Endometrial microvascular endothelial cells (primary cell): ENCODE data around the gene PCDHA8. TPM values are rescaled to one million over a fixed set of nuclear protein-coding genes. Genes with fewer than 3 reads are reported as not detected.
"Not testable (repeated sequence)": the region's sequence is repeated elsewhere in the genome, so short reads cannot be mapped to it uniquely, and the experiment has no call there.

Experiments
- in situ Hi-C: cut with HindIII; loops from 2 replicates; pipeline ENCODE4 v1.10.0; 2017; ENCODE audit warnings: low sequenced_read_pairs, low pct_unique_long_range_greater_than_20kb; ENCODE audit errors: inconsistent ontology term
- total RNA-seq: library from RNA; depleted of rRNA; stranded (reverse); fragments of >200 nt; gene quantifications from one replicate; pipeline ENCODE4 v1.2.3, GENCODE V29; 2015; ENCODE audit errors: inconsistent ontology term

PCDHA8 gene, protein sequence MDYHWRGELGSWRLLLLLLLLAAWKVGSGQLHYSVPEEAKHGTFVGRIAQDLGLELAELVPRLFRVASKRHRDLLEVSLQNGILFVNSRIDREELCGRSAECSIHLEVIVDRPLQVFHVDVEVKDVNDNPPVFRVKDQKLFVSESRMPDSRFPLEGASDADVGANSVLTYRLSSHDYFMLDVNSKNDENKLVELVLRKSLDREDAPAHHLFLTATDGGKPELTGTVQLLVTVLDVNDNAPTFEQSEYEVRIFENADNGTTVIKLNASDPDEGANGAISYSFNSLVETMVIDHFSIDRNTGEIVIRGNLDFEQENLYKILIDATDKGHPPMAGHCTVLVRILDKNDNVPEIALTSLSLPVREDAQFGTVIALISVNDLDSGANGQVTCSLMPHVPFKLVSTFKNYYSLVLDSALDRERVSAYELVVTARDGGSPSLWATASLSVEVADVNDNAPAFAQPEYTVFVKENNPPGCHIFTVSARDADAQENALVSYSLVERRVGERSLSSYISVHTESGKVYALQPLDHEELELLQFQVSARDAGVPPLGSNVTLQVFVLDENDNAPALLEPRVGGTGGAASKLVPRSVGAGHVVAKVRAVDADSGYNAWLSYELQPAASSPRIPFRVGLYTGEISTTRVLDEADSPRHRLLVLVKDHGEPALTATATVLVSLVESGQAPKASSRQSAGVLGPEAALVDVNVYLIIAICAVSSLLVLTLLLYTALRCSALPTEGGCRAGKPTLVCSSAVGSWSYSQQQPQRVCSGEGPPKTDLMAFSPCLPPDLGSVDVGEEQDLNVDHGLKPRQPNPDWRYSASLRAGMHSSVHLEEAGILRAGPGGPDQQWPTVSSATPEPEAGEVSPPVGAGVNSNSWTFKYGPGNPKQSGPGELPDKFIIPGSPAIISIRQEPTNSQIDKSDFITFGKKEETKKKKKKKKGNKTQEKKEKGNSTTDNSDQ
- not detected for total RNA-seq

- in situ Hi-C loops: no loop called here
These were observed at the start of gene PCDHA8 for GRCh38 chr5:140840978-140841962. PCDHA8 (plus strand) TSS chr5:140841187; CDS start chr5:140841322, 135 bp downstream.

GRCh38 chr5:140794595-140795258 lies 46.3 kb upstream of the PCDHA8 start, which contains the start of gene PCDHA2:
PCDHA2 (plus strand) TSS chr5:140794852.
- in situ Hi-C loops: no loop called here

GRCh38 chr5:140795259-140795641 lies 45.7 kb upstream of the PCDHA8 start:
- in situ Hi-C loops: no loop called here

- in situ Hi-C loops: not testable (repeated sequence)
These were observed 44.8 kb upstream of the PCDHA8 start for GRCh38 chr5:140796072-140796717.

DNA sequence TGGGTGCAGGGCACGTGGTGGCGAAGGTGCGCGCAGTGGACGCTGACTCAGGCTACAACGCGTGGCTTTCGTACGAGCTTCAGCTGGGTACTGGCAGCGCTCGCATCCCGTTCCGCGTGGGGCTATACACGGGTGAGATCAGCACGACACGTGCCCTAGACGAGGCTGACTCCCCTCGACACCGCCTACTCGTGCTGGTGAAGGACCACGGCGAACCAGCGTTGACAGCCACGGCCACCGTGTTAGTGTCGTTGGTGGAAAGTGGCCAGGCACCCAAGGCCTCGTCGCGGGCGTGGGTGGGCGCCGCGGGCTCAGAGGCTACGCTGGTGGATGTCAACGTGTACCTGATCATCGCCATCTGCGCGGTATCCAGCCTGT lies 44.3 kb upstream of the PCDHA8 start:
- in situ Hi-C loops: no loop called here

- in situ Hi-C loops: no loop called here
These were observed 40.0 kb upstream of the PCDHA8 start, which contains the start of gene PCDHA3 for GRCh38 chr5:140800816-140801493. PCDHA3 (plus strand) TSS chr5:140801057.

DNA sequence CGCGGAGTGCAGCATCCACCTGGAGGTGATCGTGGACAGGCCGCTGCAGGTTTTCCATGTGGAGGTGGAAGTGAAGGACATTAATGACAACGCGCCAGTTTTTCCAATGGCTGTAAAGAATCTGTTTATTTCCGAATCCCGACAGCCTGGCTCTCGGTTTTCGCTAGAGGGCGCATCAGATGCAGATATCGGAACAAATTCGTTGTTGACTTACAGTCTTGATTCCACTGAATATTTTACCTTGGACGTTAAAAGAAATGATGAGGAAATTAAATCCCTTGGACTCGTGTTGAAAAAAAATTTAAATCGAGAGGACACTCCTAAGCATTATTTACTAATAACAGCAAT lies 39.5 kb upstream of the PCDHA8 start:
- in situ Hi-C loops: no loop called here

DNA sequence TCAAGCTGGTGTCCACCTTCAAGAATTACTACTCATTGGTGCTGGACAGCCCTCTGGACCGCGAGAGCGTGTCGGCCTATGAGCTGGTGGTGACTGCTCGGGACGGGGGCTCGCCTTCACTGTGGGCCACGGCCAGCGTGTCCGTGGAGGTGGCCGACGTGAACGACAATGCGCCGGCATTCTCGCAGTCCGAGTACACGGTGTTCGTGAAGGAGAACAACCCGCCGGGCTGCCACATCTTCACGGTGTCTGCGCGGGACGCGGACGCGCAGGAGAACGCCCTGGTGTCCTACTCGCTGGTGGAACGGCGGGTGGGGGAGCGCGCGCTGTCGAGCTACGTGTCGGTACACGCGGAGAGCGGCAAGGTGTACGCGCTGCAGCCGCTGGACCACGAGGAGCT lies 38.6 kb upstream of the PCDHA8 start:
- in situ Hi-C loops: not testable (repeated sequence)

GRCh38 chr5:140802781-140803271 lies 38.2 kb upstream of the PCDHA8 start:
- in situ Hi-C loops: no loop called here

DNA sequence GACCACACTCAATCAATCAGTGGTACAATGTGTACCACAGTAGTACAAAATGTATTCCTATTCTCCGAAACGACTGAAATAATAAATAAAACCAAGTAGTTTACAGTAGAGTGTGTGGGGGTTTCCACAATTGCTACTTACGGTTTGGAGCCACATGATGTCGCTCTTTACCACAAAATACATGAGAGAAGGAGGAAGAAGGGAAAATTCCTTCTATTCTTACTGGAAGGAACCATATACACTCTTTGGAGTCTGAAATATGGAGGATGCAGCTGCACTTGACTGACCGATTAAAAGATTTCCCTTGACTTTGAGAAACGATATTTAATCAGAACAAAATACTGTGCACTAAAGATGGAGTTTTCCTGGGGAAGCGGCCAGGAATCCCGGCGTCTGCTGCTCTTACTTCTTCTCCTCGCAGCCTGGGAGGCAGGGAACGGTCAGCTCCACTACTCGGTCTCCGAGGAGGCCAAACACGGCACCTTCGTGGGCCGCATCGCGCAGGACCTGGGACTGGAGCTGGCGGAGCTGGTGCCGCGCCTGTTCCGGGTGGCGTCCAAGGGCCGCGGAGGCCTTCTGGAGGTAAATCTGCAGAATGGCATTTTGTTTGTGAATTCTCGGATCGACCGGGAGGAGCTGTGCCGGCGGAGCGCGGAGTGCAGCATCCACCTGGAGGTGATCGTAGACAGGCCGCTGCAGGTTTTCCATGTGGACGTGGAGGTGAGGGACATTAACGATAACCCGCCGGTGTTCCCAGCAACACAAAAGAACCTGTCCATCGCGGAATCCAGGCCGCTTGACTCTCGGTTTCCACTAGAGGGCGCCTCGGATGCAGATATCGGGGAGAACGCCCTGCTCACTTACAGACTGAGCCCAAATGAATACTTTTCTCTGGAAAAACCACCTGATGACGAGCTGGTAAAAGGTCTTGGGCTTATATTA lies 33.9 kb upstream of the PCDHA8 start, which contains the start of gene PCDHA4:
TSS of gene PCDHA4 (plus strand) at position 235 of the 942 bp plus-strand sequence.
- in situ Hi-C loops: no loop called here

GRCh38 chr5:140808241-140808888 lies 32.6 kb upstream of the PCDHA8 start:
- in situ Hi-C loops: not testable (repeated sequence)

DNA sequence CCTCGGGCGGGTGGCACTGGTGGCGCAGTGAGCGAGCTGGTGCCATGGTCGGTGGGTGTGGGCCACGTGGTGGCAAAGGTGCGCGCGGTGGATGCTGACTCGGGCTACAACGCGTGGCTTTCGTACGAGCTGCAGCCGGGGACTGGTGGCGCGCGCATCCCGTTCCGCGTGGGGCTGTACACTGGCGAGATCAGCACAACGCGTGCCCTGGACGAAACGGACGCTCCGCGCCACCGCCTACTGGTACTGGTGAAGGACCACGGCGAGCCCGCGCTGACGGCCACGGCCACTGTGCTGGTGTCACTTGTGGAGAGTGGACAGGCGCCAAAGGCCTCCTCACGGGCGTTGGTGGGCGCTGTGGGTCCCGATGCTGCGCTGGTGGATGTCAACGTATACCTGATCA lies 32.1 kb upstream of the PCDHA8 start:
- in situ Hi-C loops: no loop called here

- in situ Hi-C loops: no loop called here
These were observed 19.4 kb upstream of the PCDHA8 start, which contains the start of gene PCDHA5 for GRCh38 chr5:140821375-140822280. PCDHA5 (plus strand) TSS chr5:140821613.

GRCh38 chr5:140822281-140822629 lies 18.7 kb upstream of the PCDHA8 start:
- in situ Hi-C loops: no loop called here
